MM.1S (cell line): ENCODE measurements around the gene SHISA9.

Source experiments
- DNase-seq: peaks from one replicate; pipeline ENCODE4 v3.0.0-alpha.2; 2015
- H2AFZ ChIP-seq: fragments of 300-600 bp; sonication (generic); 2 replicates; pipeline ENCODE4 v1.6.0; 2016; ENCODE audit warnings: antibody characterized with exemption, low read length
- H3F3A ChIP-seq: fragments of 300-600 bp; sonication (generic); 2 replicates; pipeline ENCODE4 v1.6.1; 2016; ENCODE audit warnings: mild to moderate bottlenecking, antibody characterized with exemption, low read length, moderate library complexity, mixed read lengths; ENCODE audit not compliant: insufficient read depth
- H3K27ac ChIP-seq: fragments of 300-600 bp; sonication (generic); 2 replicates; pipeline ENCODE4 v1.5.1; 2016; ENCODE audit warnings: mild to moderate bottlenecking, low read length
- H3K27me3 ChIP-seq: fragments of 300-600 bp; sonication (generic); replicated peaks from 2 replicates; pipeline ENCODE4 v1.6.0; 2016; ENCODE audit warnings: low read length; ENCODE audit not compliant: insufficient read depth
- H3K36me3 ChIP-seq: fragments of 300-600 bp; sonication (generic); replicated peaks from 2 replicates; pipeline ENCODE4 v1.6.1; 2016; ENCODE audit warnings: mild to moderate bottlenecking, low read length, mixed read lengths; ENCODE audit not compliant: insufficient read depth
- H3K4me1 ChIP-seq: fragments of 300-600 bp; sonication (generic); 2 replicates; pipeline ENCODE4 v1.6.1; 2016; ENCODE audit warnings: low read length, mixed read lengths
- H3K4me2 ChIP-seq: fragments of 300-600 bp; sonication (generic); 2 replicates; pipeline ENCODE4 v1.6.0; 2016; ENCODE audit warnings: low read depth, low read length
- H3K4me3 ChIP-seq: fragments of 300-600 bp; sonication (generic); 2 replicates; pipeline ENCODE4 v1.5.1; 2016; ENCODE audit warnings: low read length, mixed read lengths
- H3K79me2 ChIP-seq: fragments of 300-600 bp; sonication (generic); 2 replicates; pipeline ENCODE4 v1.6.1; 2016; ENCODE audit warnings: mixed run types, low read length, mixed read lengths
- H3K9ac ChIP-seq: fragments of 300-600 bp; sonication (generic); 2 replicates; pipeline ENCODE4 v1.6.1; 2016; ENCODE audit warnings: low read length, mixed read lengths
- H3K9me2 ChIP-seq: fragments of 300-600 bp; sonication (generic); replicated peaks from 2 replicates; pipeline ENCODE4 v1.6.1; 2016; ENCODE audit warnings: mild to moderate bottlenecking, low read length, mixed read lengths; ENCODE audit not compliant: insufficient read depth
- H3K9me3 ChIP-seq: fragments of 300-600 bp; sonication (generic); replicated peaks from 2 replicates; pipeline ENCODE4 v1.6.1; 2016; ENCODE audit warnings: mild to moderate bottlenecking, low read length, mixed read lengths; ENCODE audit not compliant: insufficient read depth
- H4K20me1 ChIP-seq: fragments of 300-600 bp; sonication (generic); 2 replicates; pipeline ENCODE4 v1.6.1; 2016; ENCODE audit warnings: mild to moderate bottlenecking, low read length, moderate library complexity, mixed read lengths; ENCODE audit not compliant: insufficient read depth
- CTCF ChIP-seq: fragments of 300-600 bp; sonication (generic); IDR thresholded peaks from 2 replicates; pipeline ENCODE4 v1.5.1; 2016; ENCODE audit warnings: antibody characterized with exemption, low read length, mixed read lengths
- EZH2 ChIP-seq: fragments of 300-600 bp; sonication (generic); optimal IDR thresholded peaks from 2 replicates; pipeline ENCODE3; 2017; ENCODE audit warnings: low read depth, mild to moderate bottlenecking, antibody characterized with exemption, low read length, mixed read lengths
- EZH2phosphoT487 ChIP-seq: fragments of 300-600 bp; sonication (generic); IDR thresholded peaks from 2 replicates; pipeline ENCODE4 v1.6.1; 2018; ENCODE audit warnings: antibody characterized with exemption, low read length

Gene SHISA9

GRCh38 chr16:13242201-13242600, 340.8 kb downstream of the SHISA9 start:
- no peaks in the 10 kb centered on the region for H3K27me3 ChIP-seq
- TF ChIP-seq EZH2 (no peak), CTCF (no peak)
- H3K4me3 ChIP-seq = no peak overlapping the region
- no peaks in the 10 kb centered on the region for H3K9me2 ChIP-seq
- no peaks in the 10 kb centered on the region for H3K36me3 ChIP-seq
- H3F3A ChIP-seq = no peaks in the 10 kb centered on the region
- no peak overlapping the region for H3K27ac ChIP-seq
- H3K9ac ChIP-seq = no peak overlapping the region
- H2AFZ ChIP-seq = no peak overlapping the region
- H3K4me2 ChIP-seq = no peak overlapping the region
- no peaks in the 10 kb centered on the region for H3K9me3 ChIP-seq
- no peak for DNase-seq
- no peaks in the 10 kb centered on the region for H3K4me1 ChIP-seq
- no peaks in the 10 kb centered on the region for H4K20me1 ChIP-seq
- no peaks in the 10 kb centered on the region for H3K79me2 ChIP-seq

- Histone ChIP-seq H3K9me2 (no peaks in the 10 kb centered on the region), H3K27me3 (no peaks in the 10 kb centered on the region), H2AFZ (no peak overlapping the region), H3K9ac (no peak overlapping the region), H3K79me2 (no peaks in the 10 kb centered on the region), H3K9me3 (no peaks in the 10 kb centered on the region), H3K4me3 (no peak overlapping the region), H3K4me1 (no peaks in the 10 kb centered on the region), H3F3A (no peaks in the 10 kb centered on the region), H4K20me1 (no peaks in the 10 kb centered on the region), H3K4me2 (no peak overlapping the region), H3K27ac (no peak overlapping the region), H3K36me3 (no peaks in the 10 kb centered on the region)
- TF ChIP-seq EZH2phosphoT487 (no peak), CTCF (no peak), EZH2 (no peak)
- DNase-seq = no peak
Observed at GRCh38 chr16:13244770-13245169, 343.4 kb downstream of the SHISA9 start.

- Histone ChIP-seq H3K79me2 (no peaks in the 10 kb centered on the region), H3K27me3 (no peaks in the 10 kb centered on the region), H3F3A (no peaks in the 10 kb centered on the region), H3K9me3 (no peaks in the 10 kb centered on the region), H3K27ac (no peak overlapping the region), H3K9ac (no peak overlapping the region), H4K20me1 (no peaks in the 10 kb centered on the region), H3K4me2 (no peak overlapping the region), H3K36me3 (no peaks in the 10 kb centered on the region), H3K9me2 (no peaks in the 10 kb centered on the region), H3K4me1 (no peaks in the 10 kb centered on the region), H2AFZ (no peak overlapping the region), H3K4me3 (no peak overlapping the region)
- no peak for TF ChIP-seq CTCF
- no peak for DNase-seq
Observed at GRCh38 chr16:13245713-13246377, 344.4 kb downstream of the SHISA9 start.
